CD14-positive monocyte (primary cell): ENCODE results near the gene TACO1. TPM values are rescaled to one million over a fixed set of nuclear protein-coding genes. Genes with fewer than 3 reads are reported as not detected.
A peak's percentile ranks its signal among the peaks of the same experiment; 100 is the strongest.

Source experiments
- DNase-seq, 3 donors: peaks; one replicate each; pipeline ENCODE4 v3.0.0-alpha.2; 2011 to 2022
- H2AFZ ChIP-seq: 2 replicates; pipeline ENCODE4 v1.6.0; 2012; ENCODE audit warnings: mild to moderate bottlenecking, low read depth, low read length, inconsistent platforms; ENCODE audit not compliant: insufficient read depth, poor library complexity, severe bottlenecking
- H3K27ac ChIP-seq, 2 donors: 1 replicate in 1 of 2; 2 replicates in 1 of 2; pipeline ENCODE4 v1.5.1; 2012 to 2013; ENCODE audit warnings: low read length in 2 of 2, control low read depth in 1 of 2, inconsistent platforms in 1 of 2, low read depth in 1 of 2, mild to moderate bottlenecking in 1 of 2
- H3K27me3 ChIP-seq, 2 donors: one replicate each; pipeline versions ENCODE4 v1.6.0 to v1.6.1; 2011 to 2013; ENCODE audit warnings: low read length in 2 of 2; ENCODE audit not compliant: control insufficient read depth in 2 of 2, insufficient read depth in 2 of 2
- H3K36me3 ChIP-seq, 2 donors: replicated peaks in 1 of 2; 1 replicate in 1 of 2; 2 replicates in 1 of 2; pipeline versions ENCODE4 v1.5.1 to v1.6.1; 2012 to 2013; ENCODE audit warnings: low read length in 2 of 2, control low read depth in 1 of 2, inconsistent platforms in 1 of 2, mild to moderate bottlenecking in 1 of 2; ENCODE audit not compliant: insufficient read depth in 2 of 2, control insufficient read depth in 1 of 2
- H3K4me1 ChIP-seq, 2 donors: 1 replicate in 1 of 2; 2 replicates in 1 of 2; pipeline versions ENCODE4 v1.5.1 to v1.6.1; 2012 to 2013; ENCODE audit warnings: low read length in 2 of 2, control low read depth in 1 of 2, inconsistent platforms in 1 of 2, mild to moderate bottlenecking in 1 of 2, moderate library complexity in 1 of 2; ENCODE audit not compliant: insufficient read depth in 2 of 2, control insufficient read depth in 1 of 2
- H3K4me2 ChIP-seq: replicated peaks from 2 replicates; pipeline ENCODE3; 2012; ENCODE audit warnings: low read length, moderate library complexity, mild to moderate bottlenecking; ENCODE audit not compliant: poor library complexity, severe bottlenecking; ENCODE audit errors: extremely low read depth
- H3K4me3 ChIP-seq, 3 experiments: fragments of 200-600 bp in 1 of 3; sonication (generic) in 1 of 3; replicated peaks in 1 of 3; 1 replicate in 2 of 3; 2 replicates in 1 of 3; pipeline ENCODE4 v1.5.1; 2011 to 2013; ENCODE audit warnings: low read length in 3 of 3, mild to moderate bottlenecking in 3 of 3, control low read depth in 2 of 3, low read depth in 2 of 3, inconsistent platforms in 1 of 3, moderate library complexity in 1 of 3
- H3K79me2 ChIP-seq: 2 replicates; pipeline ENCODE4 v1.6.0; 2012; ENCODE audit warnings: mild to moderate bottlenecking, control low read depth, inconsistent platforms, low read length, moderate library complexity; ENCODE audit not compliant: insufficient read depth
- H3K9ac ChIP-seq: 2 replicates; pipeline ENCODE4 v1.6.0; 2017; ENCODE audit warnings: low read length, mild to moderate bottlenecking; ENCODE audit not compliant: insufficient read depth, poor library complexity, severe bottlenecking
- H3K9me3 ChIP-seq, 2 donors: replicated peaks in 1 of 2; 1 replicate in 1 of 2; 2 replicates in 1 of 2; pipeline versions ENCODE4 v1.5.1 to v1.6.1; 2012 to 2013; ENCODE audit warnings: low read length in 2 of 2, control low read depth in 1 of 2; ENCODE audit not compliant: control insufficient read depth in 1 of 2, insufficient read depth in 1 of 2
- H4K20me1 ChIP-seq: 2 replicates; pipeline ENCODE4 v1.6.0; 2012; ENCODE audit warnings: mild to moderate bottlenecking, low read length, control low read depth, moderate library complexity; ENCODE audit not compliant: insufficient read depth
- H3K27ac Mint-ChIP-seq, 7 donors: one replicate each; pipeline ENCODE4 v1.8.0; 2020; ENCODE audit warnings: mild to moderate bottlenecking in 7 of 7, mixed read lengths in 7 of 7, moderate library complexity in 6 of 7, inconsistent platforms in 2 of 7
- H3K27me3 Mint-ChIP-seq, 3 donors: one replicate each; pipeline ENCODE4 v1.8.0; 2021 to 2022; ENCODE audit warnings: low read depth in 3 of 3, mild to moderate bottlenecking in 3 of 3, mixed read lengths in 3 of 3, moderate library complexity in 3 of 3, inconsistent platforms in 1 of 3
- H3K36me3 Mint-ChIP-seq, 2 donors: one replicate each; pipeline ENCODE4 v1.8.0; 2020; ENCODE audit warnings: mixed read lengths in 2 of 2, inconsistent platforms in 1 of 2, mild to moderate bottlenecking in 1 of 2
- H3K4me1 Mint-ChIP-seq: one replicate; pipeline ENCODE4 v1.8.0; 2020; ENCODE audit warnings: mild to moderate bottlenecking, mixed read lengths
- H3K4me3 Mint-ChIP-seq, 2 donors: one replicate each; pipeline ENCODE4 v1.8.0; 2020; ENCODE audit warnings: mild to moderate bottlenecking in 2 of 2, mixed read lengths in 2 of 2, moderate library complexity in 1 of 2
- H3K9me3 Mint-ChIP-seq, 7 donors: one replicate each; pipeline ENCODE4 v1.8.0; 2020 to 2022; ENCODE audit warnings: mixed read lengths in 7 of 7, mild to moderate bottlenecking in 6 of 7, moderate library complexity in 6 of 7, inconsistent platforms in 2 of 7
- WGBS: methylation state at CpG from one replicate; pipeline ENCODE4 v1.1.5; 2013; ENCODE audit warnings: missing lambda C conversion rate; ENCODE audit not compliant: insufficient coverage; 5-methylcytosine and 5-hydroxymethylcytosine counted together
- intact Hi-C, 2 donors: fragments of 100-400 bp; cut with micrococcal nuclease; formaldehyde crosslinking; loops; one replicate each; pipeline versions ENCODE4 v1.15.0 to v1.15.1; 2023
- polyA plus RNA-seq, 3 donors: library from polyadenylated mRNA; depleted of rRNA in 1 of 3; unstranded in 2 of 3; stranded (reverse) in 1 of 3; fragments of 300-500 nt in 2 of 3; fragments of >200 nt in 1 of 3; fragmentation: Illumina TruSeq in 2 of 3; gene quantifications; 1 replicate in 2 of 3; 2 replicates in 1 of 3; pipeline ENCODE4 v1.2.3, GENCODE V29; 2012 to 2021
- TF ChIP-seq, protein P1 (sequence below): fragments of 200-600 bp; IDR thresholded peaks from one replicate; pipeline ENCODE4 v1.8.0; 2022; ENCODE audit warnings: antibody characterized with exemption, mild to moderate bottlenecking

The TACO1 gene
- polyA plus RNA-seq, 3 donors: 4.1 to 12.5 (median 9.5) TPM

DNA sequence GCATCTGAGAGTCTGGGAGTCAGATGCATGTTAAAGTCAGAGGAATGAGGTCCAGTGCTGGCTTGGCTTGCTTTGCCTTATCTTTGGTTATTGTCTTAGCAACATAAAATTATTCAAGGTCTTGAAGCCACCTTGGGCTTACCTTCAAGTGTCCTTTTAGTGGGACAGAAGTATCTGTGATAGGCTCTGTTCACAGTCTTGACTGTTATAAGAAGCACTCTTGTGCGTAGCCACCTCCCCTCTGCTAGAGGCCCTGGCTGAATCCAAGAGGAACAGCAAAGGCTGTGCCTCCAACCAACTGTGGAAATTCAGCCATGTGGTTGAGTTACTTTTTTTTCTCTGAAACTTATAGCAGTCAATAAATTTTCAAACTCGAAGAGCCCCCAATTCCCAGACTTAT lies 13.0 kb downstream of the TACO1 start:
- H3K4me3 ChIP-seq: no peak overlapping the region
- TF ChIP-seq, protein P1, sequence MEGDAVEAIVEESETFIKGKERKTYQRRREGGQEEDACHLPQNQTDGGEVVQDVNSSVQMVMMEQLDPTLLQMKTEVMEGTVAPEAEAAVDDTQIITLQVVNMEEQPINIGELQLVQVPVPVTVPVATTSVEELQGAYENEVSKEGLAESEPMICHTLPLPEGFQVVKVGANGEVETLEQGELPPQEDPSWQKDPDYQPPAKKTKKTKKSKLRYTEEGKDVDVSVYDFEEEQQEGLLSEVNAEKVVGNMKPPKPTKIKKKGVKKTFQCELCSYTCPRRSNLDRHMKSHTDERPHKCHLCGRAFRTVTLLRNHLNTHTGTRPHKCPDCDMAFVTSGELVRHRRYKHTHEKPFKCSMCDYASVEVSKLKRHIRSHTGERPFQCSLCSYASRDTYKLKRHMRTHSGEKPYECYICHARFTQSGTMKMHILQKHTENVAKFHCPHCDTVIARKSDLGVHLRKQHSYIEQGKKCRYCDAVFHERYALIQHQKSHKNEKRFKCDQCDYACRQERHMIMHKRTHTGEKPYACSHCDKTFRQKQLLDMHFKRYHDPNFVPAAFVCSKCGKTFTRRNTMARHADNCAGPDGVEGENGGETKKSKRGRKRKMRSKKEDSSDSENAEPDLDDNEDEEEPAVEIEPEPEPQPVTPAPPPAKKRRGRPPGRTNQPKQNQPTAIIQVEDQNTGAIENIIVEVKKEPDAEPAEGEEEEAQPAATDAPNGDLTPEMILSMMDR: no peak
- H3K4me1 ChIP-seq: no peaks in the 10 kb centered on the region
- H3K9ac ChIP-seq: no peak overlapping the region
- Mint-ChIP-seq H3K36me3 (peaks cover 17 to 24% of the 10 kb centered on the region in 2 donors), H3K27me3 (peaks cover 3 to 7% (median 4%) of the 10 kb centered on the region in 3 donors), H3K4me1 (peaks cover 2% of the 10 kb centered on the region), H3K27ac (peak overlapping the region in 1 of 7 donors; percentile 63), H3K9me3 (no peaks in the 10 kb centered on the region), H3K4me3 (no peak overlapping the region)
- H2AFZ ChIP-seq: no peak overlapping the region
- intact Hi-C loops: loop anchor here in 1 of 2 donors (5.0 kb wide), 1 partner anchor 186 kb away; no protein-coding TSS in a partner anchor
- no CpG with 5 or more reads among the region's 2 CpGs for WGBS
- H3K27ac ChIP-seq: no peak overlapping the region
- no peaks in the 10 kb centered on the region for H3K27me3 ChIP-seq
- H3K36me3 ChIP-seq: peaks cover 6 to 28% of the 10 kb centered on the region in 2 donors
- no peaks in the 10 kb centered on the region for H4K20me1 ChIP-seq
- H3K9me3 ChIP-seq: no peaks in the 10 kb centered on the region
- no peaks in the 10 kb centered on the region for H3K79me2 ChIP-seq
- H3K4me2 ChIP-seq: no peak overlapping the region
- DNase-seq: no peak

DNA sequence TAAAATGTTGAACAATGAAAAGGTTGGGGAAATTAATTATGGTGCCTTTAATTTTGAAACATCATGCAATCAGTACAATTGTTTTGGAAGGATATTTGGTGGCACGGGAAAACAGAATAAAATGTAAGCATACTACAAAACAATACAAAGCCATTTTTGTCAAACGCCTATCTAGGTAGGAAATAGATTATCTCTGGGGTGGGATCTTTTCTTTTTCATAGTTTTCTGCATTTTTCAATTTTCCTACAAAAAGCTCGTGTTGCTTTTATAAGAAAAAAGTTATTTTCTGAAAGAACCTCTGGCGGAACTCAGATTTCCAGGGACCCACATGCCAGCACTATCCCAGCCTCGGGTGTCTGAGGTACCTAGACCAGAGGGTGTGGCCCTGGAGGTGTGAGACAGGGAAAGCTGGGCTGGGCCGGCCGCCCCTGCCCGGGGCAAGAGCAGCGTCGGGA lies 20.6 kb downstream of the TACO1 start:
- Mint-ChIP-seq H3K27ac (peak overlapping the region in 1 of 7 donors; percentile 15), H3K4me3 (peak overlapping the region; percentile 68 to 89), H3K4me1 (peaks cover 32% of the 10 kb centered on the region), H3K27me3 (peaks cover 4 to 9% (median 7%) of the 10 kb centered on the region in 3 donors), H3K9me3 (peaks cover 0 to 2% (median 0%) of the 10 kb centered on the region in 7 donors), H3K36me3 (peaks cover 0 to 6% of the 10 kb centered on the region in 2 donors)
- Histone ChIP-seq H3K4me2 (peak overlapping the region; percentile 70), H3K4me3 (peak overlapping the region; percentile 39 to 92 (median 44)), H4K20me1 (peaks cover 34% of the 10 kb centered on the region), H2AFZ (peak overlapping the region; percentile 86), H3K36me3 (no peaks in the 10 kb centered on the region), H3K4me1 (peaks cover 26 to 37% of the 10 kb centered on the region in 2 donors), H3K9ac (peak overlapping the region; percentile 48), H3K9me3 (no peaks in the 10 kb centered on the region), H3K27ac (peak overlapping the region in 1 of 2 donors; percentile 58), H3K27me3 (no peaks in the 10 kb centered on the region), H3K79me2 (peaks cover 35% of the 10 kb centered on the region)
- DNase-seq: no peak
- TF ChIP-seq, protein P1: no peak
- 3% methylated on average over 7 of the region's 10 CpGs for WGBS
- intact Hi-C loops: loop anchor here (2.0 to 10.0 kb wide), 6 partner anchors 14 to 221 kb away; partner anchors contain the start of genes CCDC47 (in 1 of the 2), DCAF7 (in 1 of the 2), DDX42 (in 1 of the 2) and SMARCD2 (in 1 of the 2)
